ENCODE results near the gene HAO2. TPM values are rescaled to one million over a fixed set of nuclear protein-coding genes. Genes with fewer than 3 reads are reported as not detected.

HAO2 gene
- total RNA-seq, 1 experiment from 2014 or later, result 0.13 TPM

GRCh38 chr1:119323216-119323982 is 45.2 kb upstream of the HAO2 start:
- Mint-ChIP-seq H3K36me3 (ENCODE audit: insufficient read depth in 1 of 3, low read depth in 3 of 3) (no peaks in the 10 kb centered on the region), H3K9me3 (no peaks in the 10 kb centered on the region), H3K4me1 (peaks cover 30 to 50% of the 10 kb centered on the region in 2 experiments), H3K4me3 (no peak overlapping the region), H3K27me3 (ENCODE audit: low read depth) (no peaks in the 10 kb centered on the region), H3K27ac (no peak overlapping the region)
- Histone ChIP-seq H3K23me2 (ENCODE audit: insufficient read length, low read depth, low read length, poor library complexity, severe bottlenecking) (peaks cover 10% of the 10 kb centered on the region), H3K14ac (ENCODE audit: insufficient read depth, low read length) (no peak overlapping the region), H3K79me1 (ENCODE audit: insufficient read depth, low read depth, low read length, poor library complexity, severe bottlenecking) (no peaks in the 10 kb centered on the region), H3K4me1 (ENCODE audit: insufficient read depth, low read length) (peaks cover 5% of the 10 kb centered on the region; the same call in 1 of the 2 replicates), H4K20me1 (ENCODE audit: control insufficient read depth, insufficient read depth, insufficient read length) (no peaks in the 10 kb centered on the region), H3K23ac (ENCODE audit: insufficient read length, low read depth, low read length) (no peak overlapping the region), H3K27ac (ENCODE audit: insufficient read length, low read depth, low read length) (no peak overlapping the region), H2BK5ac (ENCODE audit: insufficient read length, low read length) (no peak overlapping the region), H3K56ac (ENCODE audit: insufficient read length, low read depth, low read length) (no peak overlapping the region), H4K8ac (replicated peaks; ENCODE audit: insufficient read length, low read depth, low read length) (no peak overlapping the region), H2BK12ac (ENCODE audit: insufficient read length, low read depth, low read length) (no peak overlapping the region), H3T11ph (ENCODE audit: low read length) (no peak overlapping the region), H2BK15ac (ENCODE audit: low read depth, low read length) (no peak overlapping the region), H4K91ac (ENCODE audit: insufficient read length, low read depth, low read length) (no peak overlapping the region), H2AFZ (ENCODE audit: low read length) (no peak overlapping the region), H3K79me2 (ENCODE audit: insufficient read depth, low read length) (no peaks in the 10 kb centered on the region), H3K9me3 (ENCODE audit: control insufficient read depth, low read depth, low read length) (no peaks in the 10 kb centered on the region), H4K5ac (ENCODE audit: insufficient read length, low read depth, low read length) (no peak overlapping the region), H2BK120ac (ENCODE audit: low read depth, low read length, poor library complexity, severe bottlenecking) (no peak overlapping the region), H3K4ac (ENCODE audit: low read depth, low read length) (no peak overlapping the region), H3K4me2 (ENCODE audit: insufficient read depth, insufficient read length, low read length) (no peak overlapping the region), H3K27me3 (ENCODE audit: insufficient read depth, low read length) (no peaks in the 10 kb centered on the region), H3K9ac (ENCODE audit: extremely low read depth, insufficient read length, low read length) (no peak overlapping the region), H2BK20ac (ENCODE audit: low read depth, low read length, poor library complexity, severe bottlenecking) (no peak overlapping the region), H2AK5ac (ENCODE audit: insufficient read length, low read length) (no peak overlapping the region), H3K18ac (ENCODE audit: insufficient read length, low read depth, low read length) (no peak overlapping the region)
- no peak for TF ChIP-seq CTCF (conservative IDR thresholded peaks at IDR 0.05)
- no CpG with 5 or more reads among the region's 5 CpGs for WGBS (ENCODE audit: extremely low coverage, insufficient read length, low lambda C conversion rate)
- DNase-seq, result no peak
